Activated CD4-positive, alpha-beta T cell treated with anti-CD3 and anti-CD28 coated beads, Interleukin-2, amount 50 U/mL, for 4 hours (primary cell): ENCODE data around the gene PLEKHM3.

Experiments
- DNase-seq, 2 experiments: peaks; one replicate each; pipeline ENCODE4 v3.0.0-alpha.2; 2020

Gene PLEKHM3

DNA sequence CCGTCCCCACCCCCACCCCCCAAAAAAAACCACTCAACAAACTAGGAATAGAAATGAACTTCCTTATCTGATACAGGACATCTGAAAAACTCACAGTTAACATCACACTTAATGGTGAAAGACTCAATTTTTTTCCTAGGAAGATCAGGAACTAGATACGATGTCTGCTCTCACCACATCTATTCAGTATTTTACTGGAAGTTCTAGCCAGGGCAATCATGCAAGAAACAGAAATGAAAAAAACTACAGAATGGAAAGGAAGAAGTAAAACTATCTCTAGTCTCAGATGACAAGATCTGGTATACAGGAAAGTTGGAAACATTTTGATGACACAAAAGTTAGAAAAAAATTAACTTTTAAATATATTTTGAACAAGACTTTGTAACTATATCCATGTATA is 141.2 kb downstream of the PLEKHM3 start:
- no peak for DNase-seq

GRCh38 chr2:207883002-207883780 is 142.1 kb downstream of the PLEKHM3 start:
- DNase-seq: no peak

DNA sequence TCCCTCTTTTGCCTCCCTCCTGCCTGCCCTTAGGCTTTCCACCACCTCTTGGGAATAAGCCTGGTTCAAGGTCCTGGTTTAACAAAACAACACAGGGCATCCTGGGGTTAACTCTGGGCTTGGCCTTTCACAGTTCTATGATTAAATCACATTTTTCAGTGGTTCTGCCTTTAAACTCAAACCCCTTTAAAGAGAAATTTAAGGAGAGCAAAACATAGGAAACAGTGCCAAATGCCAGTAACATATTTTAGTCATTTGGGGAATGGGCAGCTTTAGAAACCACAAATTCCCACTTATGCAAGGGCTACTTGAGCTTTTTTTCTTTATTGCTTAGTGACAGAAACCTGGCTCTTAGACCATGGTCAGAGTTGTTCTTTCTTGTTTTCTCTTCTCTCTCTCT is 143.4 kb downstream of the PLEKHM3 start:
- DNase-seq: no peak

DNA sequence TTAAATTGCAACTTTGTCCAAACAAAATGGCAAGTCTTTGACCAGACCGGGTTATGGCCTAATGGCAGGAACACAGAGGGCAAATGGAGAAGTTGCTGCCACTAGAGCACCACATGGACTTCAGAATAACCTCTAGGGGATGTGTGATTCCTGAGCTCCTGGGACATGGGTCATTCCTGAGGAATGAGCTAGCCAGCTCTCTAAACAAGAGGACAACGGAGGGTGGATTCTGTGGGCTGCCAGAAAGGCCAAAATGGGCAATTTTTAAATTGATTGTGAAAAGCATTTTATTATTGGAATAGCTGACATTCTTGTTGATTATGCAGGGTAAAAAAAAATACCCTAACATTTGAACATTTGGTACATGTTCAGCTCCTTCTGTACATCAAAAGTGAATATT is 145.8 kb downstream of the PLEKHM3 start:
- no peak for DNase-seq

GRCh38 chr2:207876842-207877535 is 148.3 kb downstream of the PLEKHM3 start:
- no peak for DNase-seq

DNA sequence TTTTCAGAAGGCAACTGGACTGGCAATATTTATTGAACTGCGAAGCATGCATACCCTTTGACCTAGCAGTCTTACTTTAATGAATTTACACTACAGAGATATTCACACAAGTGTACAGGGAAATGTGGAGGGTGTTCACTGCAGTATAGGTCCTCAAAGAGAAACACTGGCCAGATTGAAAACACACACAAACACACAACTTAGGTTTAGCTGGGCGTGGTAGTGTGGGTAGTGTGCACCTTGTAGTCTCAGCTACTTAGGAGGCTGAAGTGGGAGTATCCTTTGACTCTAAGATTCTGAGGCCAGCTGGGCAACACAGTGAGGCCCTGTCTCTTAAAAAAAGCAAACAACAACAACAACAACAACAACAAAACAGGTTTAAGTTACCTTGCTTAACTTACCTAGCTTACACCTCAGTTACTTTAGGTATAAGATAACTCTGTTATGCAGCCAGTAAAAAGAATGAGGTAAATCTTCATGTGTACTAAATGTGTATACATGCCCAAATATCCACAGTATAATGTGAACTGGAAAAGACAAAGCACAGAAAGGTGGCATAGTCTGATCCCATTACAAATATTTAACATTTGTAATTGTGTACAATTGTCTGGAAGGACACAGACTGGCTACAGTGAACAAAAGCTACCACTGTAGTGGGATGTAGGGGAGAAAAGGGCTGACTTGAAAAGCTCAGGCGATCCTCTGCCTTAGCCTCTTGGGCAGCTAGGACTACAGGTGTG is 149.7 kb downstream of the PLEKHM3 start:
- DNase-seq: no peak

DNA sequence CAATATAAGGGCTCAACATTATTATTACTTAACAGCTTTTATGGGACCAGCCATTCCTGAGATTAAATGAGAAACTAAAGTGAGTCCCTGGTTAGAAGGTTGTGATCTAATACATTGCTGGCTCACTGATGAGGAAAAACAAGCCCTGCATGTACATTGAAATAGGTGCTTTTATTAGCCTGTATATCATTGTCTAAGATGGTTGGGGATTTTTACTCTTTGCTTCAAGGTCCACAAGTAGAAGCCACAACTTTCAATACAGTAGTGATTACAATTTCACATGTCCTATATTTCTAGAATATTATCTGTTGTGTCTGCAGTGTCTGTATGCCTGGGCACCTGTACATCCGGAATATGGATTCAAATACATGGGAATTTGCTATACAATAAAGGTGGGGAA is 151.5 kb downstream of the PLEKHM3 start:
- DNase-seq: no peak

DNA sequence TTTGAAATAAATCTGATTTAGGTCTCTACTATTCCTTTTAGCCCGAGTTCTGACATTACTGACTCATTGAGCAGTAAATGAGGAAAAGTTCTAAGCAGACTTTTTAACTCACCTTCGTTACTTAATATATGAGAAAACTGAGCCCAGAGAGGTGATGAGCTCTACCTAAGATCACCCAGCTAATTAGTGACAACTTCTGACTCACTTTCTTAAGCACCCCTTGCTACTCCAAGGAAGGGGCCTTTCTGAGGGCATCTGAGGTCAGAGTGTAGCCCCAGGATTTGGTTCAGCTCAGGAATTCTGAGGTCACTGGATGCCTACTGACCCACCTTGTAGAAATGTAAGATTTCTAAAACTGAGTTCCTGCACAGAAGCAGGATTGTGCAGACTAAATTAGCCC is 153.4 kb downstream of the PLEKHM3 start:
- DNase-seq: no peak

DNA sequence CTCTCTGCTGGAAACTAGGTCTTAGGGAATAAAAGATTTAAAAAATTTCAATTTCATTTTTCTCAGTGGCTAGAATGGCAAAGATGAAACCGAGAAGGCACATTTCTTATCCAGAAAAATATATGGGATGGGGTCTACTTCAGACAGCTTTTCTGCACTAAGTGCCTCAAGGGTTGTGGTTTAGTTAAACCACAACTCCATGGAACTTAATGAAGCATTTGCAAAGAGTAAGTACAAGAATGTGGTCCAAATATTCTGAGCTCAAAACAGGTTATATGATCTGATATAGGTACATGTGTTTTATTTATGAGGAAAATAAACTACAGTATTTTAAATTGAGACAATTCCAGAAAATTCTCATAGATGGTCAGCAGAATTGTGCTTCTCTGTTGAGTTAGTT is 153.8 kb downstream of the PLEKHM3 start:
- no peak for DNase-seq

DNA sequence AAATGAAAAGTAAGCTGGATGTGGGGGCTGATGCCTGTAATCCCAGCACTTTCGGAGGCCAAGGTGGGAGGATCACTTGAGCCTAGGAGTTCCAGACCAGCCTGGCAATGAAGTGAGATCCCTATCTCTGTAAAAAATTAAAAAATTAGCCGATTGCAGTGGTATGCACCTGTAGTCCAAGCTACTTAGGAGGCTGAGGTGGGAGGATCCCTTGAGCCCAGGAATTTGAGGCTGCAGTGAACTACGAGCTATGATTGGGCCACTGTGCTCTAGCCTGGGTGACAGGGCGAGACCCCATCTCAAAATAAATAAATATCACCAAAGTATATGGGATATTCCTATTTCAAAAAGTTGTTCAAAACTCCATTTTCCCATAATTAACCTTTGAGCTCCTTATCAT is 154.5 kb downstream of the PLEKHM3 start:
- DNase-seq: no peak

- no peak for DNase-seq
These were observed 155.2 kb downstream of the PLEKHM3 start for GRCh38 chr2:207869784-207870778.

DNA sequence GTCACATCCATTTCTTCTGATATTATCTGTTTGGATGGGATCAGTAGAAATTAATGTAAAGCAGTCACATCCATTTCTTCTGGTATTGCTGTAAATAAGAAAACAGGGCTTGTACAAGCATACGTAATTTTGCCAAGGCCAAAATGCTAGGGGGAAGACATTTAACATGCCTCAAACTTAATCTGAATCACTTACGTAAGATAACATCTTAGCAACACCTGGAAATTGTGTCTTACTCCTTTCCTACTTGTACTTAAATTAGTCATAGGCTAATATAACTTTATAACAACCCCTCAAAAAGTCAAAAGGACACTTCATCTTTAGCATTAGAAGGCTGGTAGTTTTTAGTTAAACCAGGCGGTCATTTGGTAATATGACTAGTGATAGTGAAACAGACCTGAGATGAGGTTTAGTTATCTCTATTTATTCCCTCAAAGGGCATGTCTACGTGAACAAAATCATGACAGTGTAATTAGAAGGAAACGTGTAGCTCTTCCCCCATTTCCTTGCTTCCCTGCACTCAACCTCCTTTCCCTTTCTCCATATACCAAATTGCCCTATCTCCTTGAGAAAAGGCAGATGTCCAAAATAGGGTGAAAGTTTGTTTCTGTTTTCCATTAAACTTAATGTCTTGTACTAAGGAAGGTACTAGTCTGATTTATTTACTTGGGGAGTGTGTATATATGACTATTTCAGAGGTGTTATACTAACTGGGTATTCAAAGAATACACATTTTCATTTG is 156.3 kb downstream of the PLEKHM3 start:
- no peak for DNase-seq

- no peak for DNase-seq
These were observed 157.4 kb downstream of the PLEKHM3 start for GRCh38 chr2:207867905-207868304.

- DNase-seq: no peak
These were observed 158.3 kb downstream of the PLEKHM3 start for GRCh38 chr2:207867056-207867455.

DNA sequence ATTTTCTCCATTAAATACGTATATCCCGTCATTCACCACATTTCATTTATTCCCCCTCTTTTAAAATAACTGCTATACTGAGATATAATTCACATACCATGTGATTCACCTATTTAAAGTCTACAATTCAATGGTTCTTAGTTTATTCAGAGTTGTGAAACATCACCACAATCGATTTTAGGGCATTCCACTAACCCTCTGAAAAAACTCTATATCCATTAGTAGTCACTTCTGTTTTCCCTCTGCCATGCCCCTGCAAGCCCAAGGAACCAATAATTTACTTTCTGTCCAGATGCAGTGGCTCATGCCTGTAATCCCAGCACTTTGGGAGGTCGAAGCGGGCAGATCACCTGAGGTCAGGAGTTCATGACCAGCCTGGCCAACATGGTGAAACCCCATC is 160.1 kb downstream of the PLEKHM3 start:
- DNase-seq: no peak

DNA sequence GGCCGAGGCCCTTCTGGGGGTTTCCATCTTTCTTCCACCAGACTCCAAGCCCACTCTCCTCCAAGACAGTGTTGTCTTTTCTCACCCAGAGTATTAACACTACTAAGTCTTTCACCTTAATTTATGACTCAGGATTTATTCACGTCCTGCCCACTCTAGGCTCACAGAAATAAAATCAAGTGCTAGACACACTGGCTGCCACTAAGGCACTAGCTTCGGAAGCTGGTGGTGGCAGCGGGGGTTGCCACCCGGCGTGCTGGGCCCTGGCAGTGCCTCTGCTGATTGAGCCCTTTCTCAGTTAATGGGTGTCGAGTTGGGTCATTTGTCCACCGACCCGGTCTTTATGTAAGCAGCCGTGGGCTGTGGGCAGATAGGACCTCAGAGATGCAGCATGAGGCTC is 162.0 kb downstream of the PLEKHM3 start:
- no peak for DNase-seq

GRCh38 chr2:207861789-207862188 is 163.5 kb downstream of the PLEKHM3 start:
- no peak for DNase-seq

DNA sequence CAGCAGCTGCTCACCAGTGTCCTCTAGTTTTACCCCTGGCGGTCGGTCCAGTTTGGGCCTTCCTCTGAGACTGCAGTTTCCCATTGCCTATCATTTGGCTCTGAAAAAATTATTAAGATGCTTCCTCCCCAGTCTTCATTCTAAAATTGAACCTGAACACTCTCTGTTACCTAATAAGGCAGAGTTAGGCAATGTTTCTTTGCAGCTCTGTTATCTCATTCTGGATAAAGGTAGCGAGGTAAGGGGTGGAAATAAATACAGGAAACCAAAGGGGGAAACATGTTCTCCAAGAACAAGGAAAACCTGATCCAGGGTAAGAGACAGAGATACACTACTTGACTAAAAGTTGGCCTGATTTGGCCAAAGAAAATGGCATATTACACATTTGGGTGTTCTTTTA is 164.6 kb downstream of the PLEKHM3 start:
- no peak for DNase-seq

DNA sequence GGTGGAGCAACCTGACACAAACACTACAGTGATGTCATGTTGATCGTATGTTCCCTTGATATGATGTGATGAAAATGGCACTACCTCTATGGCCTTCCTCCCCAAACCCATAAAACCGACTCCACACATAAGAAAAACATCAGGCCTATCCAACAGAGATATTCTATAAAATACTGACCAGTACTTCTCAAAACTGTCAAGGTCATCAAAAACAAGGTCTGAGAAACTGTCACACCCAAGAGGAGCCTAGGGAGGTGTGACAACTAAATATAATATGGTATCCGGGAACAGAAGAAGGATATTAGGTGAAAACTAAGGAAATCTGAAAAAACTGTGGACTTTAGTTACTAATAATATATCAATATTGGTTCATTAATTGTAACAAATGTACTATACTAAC is 169.7 kb downstream of the PLEKHM3 start:
- DNase-seq: no peak

DNA sequence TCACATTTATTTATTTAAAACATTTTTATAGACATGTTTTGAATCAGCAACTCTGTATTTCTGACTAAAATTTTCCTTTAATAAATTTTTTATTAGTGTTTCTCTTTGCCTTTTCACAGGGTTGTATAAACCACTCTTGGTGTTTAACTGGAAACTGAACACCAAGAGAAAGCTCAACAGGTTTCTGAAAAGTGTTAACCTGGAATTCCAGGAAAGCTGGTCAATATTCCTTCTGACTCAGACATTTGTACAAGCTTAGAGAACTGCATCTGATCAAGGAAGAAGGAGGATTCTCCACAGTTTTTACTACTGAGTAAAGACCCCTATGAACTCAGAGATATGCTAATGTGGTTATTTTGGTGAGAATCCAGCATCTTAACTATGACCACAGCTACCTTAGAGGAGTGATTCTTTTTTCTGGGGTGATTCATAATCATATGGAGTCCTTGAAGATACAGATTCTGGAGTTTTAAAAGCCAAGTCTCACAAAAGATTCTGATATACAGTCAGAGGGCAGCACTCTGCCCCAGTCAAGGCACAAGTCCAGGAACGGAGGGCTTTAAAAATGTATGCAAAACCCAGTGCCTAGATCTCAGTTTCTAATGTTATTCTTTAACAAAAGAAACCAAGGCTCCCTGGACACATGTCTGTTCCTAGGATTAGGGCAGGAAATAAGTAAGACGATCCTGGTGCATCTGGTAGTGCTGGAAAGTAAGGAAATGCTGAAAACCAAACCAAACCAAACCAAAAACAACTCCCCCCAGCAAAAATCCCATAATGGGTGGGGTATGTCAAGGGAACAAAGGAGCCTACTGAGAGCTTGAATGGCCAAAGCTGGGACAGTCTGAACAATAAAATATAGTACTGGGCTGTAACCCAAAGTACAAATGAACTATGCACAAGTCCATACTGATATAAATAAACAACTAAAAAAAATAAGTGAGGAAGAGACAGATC is 170.6 kb downstream of the PLEKHM3 start:
- DNase-seq: no peak

DNA sequence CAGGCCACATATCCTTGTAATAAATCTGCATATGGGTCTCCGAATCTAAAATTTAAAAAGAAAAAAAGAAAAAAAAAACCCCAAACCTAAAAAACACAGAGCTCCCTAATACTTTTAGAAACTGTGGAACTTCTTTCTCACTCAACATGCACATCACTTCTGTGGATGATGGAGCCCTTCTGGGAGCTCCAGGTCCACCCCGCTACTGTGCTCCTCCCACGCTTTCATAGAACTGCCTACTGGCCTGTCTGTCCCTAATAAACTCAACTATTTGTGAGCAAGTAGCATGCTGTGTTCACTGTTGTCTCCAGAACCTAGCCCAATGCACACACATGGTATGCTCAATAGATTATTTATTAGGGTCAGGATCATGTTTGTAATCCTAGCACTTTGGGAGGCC is 172.5 kb downstream of the PLEKHM3 start:
- DNase-seq: no peak
